OCI-LY3 (cell line): ENCODE data around the gene GCAT.

ENCODE experiments used
- H2AFZ ChIP-seq: fragments of 200-600, 300-600 bp; shearing (Covaris generic); 2 replicates; pipeline ENCODE4 v1.6.0; 2014; ENCODE audit warnings: antibody characterized with exemption, low read depth, low read length
- H3K27ac ChIP-seq: fragments of 200-600, 300-600 bp; sonication (generic); 2 replicates; pipeline ENCODE4 v1.5.1; 2014; ENCODE audit warnings: mild to moderate bottlenecking, low read length, moderate library complexity, mixed read lengths
- H3K27me3 ChIP-seq: fragments of 200-600, 300-600 bp; sonication (generic); 2 replicates; pipeline ENCODE4 v1.6.1; 2014; ENCODE audit warnings: low read depth, low read length, mixed read lengths
- H3K36me3 ChIP-seq: fragments of 200-600, 300-600 bp; sonication (generic); replicated peaks from 2 replicates; pipeline ENCODE3; 2014; ENCODE audit warnings: low read depth, low read length, mixed read lengths
- H3K4me1 ChIP-seq: fragments of 300-600, 200-600 bp; sonication (generic); 2 replicates; pipeline ENCODE4 v1.6.1; 2014; ENCODE audit warnings: low read length, mixed read lengths
- H3K4me2 ChIP-seq: fragments of 200-600, 300-600 bp; sonication (generic); 2 replicates; pipeline ENCODE4 v1.6.1; 2014; ENCODE audit warnings: low read length, mixed read lengths
- H3K4me3 ChIP-seq: fragments of 300-600, 200-600 bp; sonication (generic); 2 replicates; pipeline ENCODE4 v1.5.1; 2014; ENCODE audit warnings: antibody characterized with exemption, mild to moderate bottlenecking, low read length, moderate library complexity
- H3K79me2 ChIP-seq: fragments of 300-600, 200-600 bp; shearing (Covaris generic); 2 replicates; pipeline ENCODE4 v1.6.1; 2014; ENCODE audit warnings: mild to moderate bottlenecking, low read length, mixed read lengths
- H3K9ac ChIP-seq: fragments of 300-600, 200-600 bp; shearing (Covaris generic); 2 replicates; pipeline ENCODE4 v1.6.0; 2014; ENCODE audit warnings: mild to moderate bottlenecking, low read length, moderate library complexity
- H3K9me3 ChIP-seq: fragments of 200-600, 300-600 bp; shearing (Covaris generic); 2 replicates; pipeline ENCODE4 v1.6.1; 2014; ENCODE audit warnings: low read length, mixed read lengths; ENCODE audit not compliant: insufficient read depth
- H4K20me1 ChIP-seq: fragments of 200-600, 300-600 bp; sonication (generic); 2 replicates; pipeline ENCODE4 v1.6.1; 2016; ENCODE audit warnings: low read length, mixed read lengths; ENCODE audit not compliant: insufficient read depth
- CTCF ChIP-seq: fragments of 200-600, 300-600 bp; sonication (generic); IDR thresholded peaks from 2 replicates; pipeline ENCODE4 v1.5.1; 2014; ENCODE audit warnings: antibody characterized with exemption, low read length, low read depth
- EZH2phosphoT487 ChIP-seq: fragments of 200-600 bp; shearing (Covaris generic); IDR thresholded peaks from 2 replicates; pipeline ENCODE4 v1.6.1; 2018; ENCODE audit warnings: antibody characterized with exemption, mixed run types, low read depth

The GCAT gene

DNA sequence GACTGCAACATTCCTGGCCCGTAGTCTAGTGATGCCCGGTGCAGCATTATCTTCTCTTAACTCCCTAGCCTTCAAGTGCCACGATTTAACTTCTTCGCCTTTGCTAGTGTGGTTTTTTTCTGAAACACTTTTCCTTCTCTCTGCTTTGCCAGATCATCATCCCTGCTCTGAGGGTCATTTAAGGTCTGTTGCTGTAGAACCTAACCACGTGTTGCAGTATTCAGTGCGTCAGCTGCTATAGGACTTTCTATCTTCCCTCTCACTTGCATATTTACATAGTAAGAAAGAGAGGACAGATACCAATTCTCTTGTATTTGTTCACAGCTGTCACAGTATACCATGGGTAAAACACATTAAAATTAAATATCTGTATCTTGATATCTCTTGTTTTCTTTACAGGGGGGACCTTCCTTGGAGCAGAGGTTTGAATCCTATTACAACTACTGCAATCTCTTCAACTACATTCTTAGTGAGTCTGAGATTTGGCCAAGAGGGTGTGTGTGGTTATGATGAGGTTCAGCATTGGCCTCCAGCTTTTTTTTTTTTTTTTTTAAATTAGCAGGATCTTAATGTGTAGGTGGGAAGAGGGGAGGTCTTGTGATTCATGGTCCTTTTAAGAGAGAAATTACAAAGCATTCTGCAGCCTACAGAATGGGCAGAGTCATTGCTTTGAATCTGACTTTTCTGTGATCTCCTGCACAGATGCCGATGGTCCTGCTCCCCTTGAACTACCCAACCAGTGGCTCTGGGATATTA, 55.0 kb downstream of the GCAT start:
- Histone ChIP-seq H4K20me1 (peaks cover 3% of the 10 kb centered on the region; the same call in 1 of the 2 replicates), H3K27ac (no peak overlapping the region), H3K4me3 (no peak overlapping the region), H3K27me3 (no peaks in the 10 kb centered on the region), H3K4me1 (no peaks in the 10 kb centered on the region), H3K9ac (no peak overlapping the region), H3K4me2 (no peak overlapping the region), H3K79me2 (peaks cover 18% of the 10 kb centered on the region), H2AFZ (no peak overlapping the region), H3K36me3 (peaks cover 70% of the 10 kb centered on the region), H3K9me3 (no peaks in the 10 kb centered on the region)
- no peak for TF ChIP-seq EZH2phosphoT487
- no peak for TF ChIP-seq CTCF

DNA sequence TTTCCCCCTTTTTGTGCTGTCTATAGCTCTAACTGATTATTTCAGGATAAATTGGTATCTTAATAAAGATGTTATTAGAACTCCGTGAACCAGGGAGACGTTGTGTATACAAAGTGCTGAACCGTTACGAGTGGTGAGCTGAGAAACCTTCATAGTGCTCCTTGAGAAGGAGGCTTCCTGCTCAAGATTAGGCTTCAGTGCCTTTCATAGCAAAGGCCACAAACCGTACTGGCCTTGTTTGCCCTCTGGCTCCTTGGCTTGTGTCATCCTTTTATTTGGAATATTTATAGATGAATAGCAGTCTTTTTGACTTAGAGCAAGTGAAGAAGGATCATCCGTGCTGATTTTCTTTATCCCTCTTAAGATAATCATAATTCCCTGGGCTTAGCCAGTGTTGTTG, 57.8 kb downstream of the GCAT start:
- Histone ChIP-seq H3K79me2 (peaks cover 17% of the 10 kb centered on the region; the same call in 1 of the 2 replicates), H3K9me3 (no peaks in the 10 kb centered on the region), H3K27ac (no peak overlapping the region), H3K4me3 (no peak overlapping the region), H2AFZ (no peak overlapping the region), H3K4me2 (no peak overlapping the region), H3K36me3 (peaks cover 72% of the 10 kb centered on the region), H3K9ac (no peak overlapping the region), H4K20me1 (peaks cover 3% of the 10 kb centered on the region; the same call in 1 of the 2 replicates), H3K27me3 (no peaks in the 10 kb centered on the region), H3K4me1 (no peaks in the 10 kb centered on the region)
- no peak for TF ChIP-seq CTCF
- no peak for TF ChIP-seq EZH2phosphoT487
